SK-N-MC (cell line): ENCODE results near the gene PITPNC1.

ENCODE experiments used
- DNase-seq: peaks from one replicate; pipeline ENCODE4 v3.0.0-alpha.2; 2011; ENCODE audit warnings: low read depth, low spot score
- H3K27ac ChIP-seq: fragments of 200-600 bp; sonication (generic); 2 replicates; pipeline ENCODE4 v1.5.1; 2016; ENCODE audit warnings: mixed run types
- H3K36me3 ChIP-seq: fragments of 200-600 bp; sonication (generic); 2 replicates; pipeline ENCODE4 v1.6.1; 2017; ENCODE audit warnings: antibody characterized with exemption, low read length, mixed read lengths; ENCODE audit not compliant: insufficient read depth
- H3K4me3 ChIP-seq: fragments of 200-600 bp; sonication (generic); 2 replicates; pipeline ENCODE4 v1.5.1; 2016
- H3K9ac ChIP-seq: fragments of 200-600 bp; sonication (generic); 2 replicates; pipeline ENCODE4 v1.8.0; 2017; ENCODE audit warnings: mixed run types, mixed read lengths; ENCODE audit not compliant: insufficient read length
- H3K9me3 ChIP-seq: fragments of 200-600 bp; sonication (generic); 2 replicates; pipeline ENCODE4 v1.6.1; 2017; ENCODE audit warnings: low read depth, mild to moderate bottlenecking, antibody characterized with exemption, low read length, moderate library complexity, mixed read lengths
- EZH2 ChIP-seq: fragments of 200-600 bp; sonication (generic); IDR thresholded peaks from one replicate; pipeline ENCODE4 v1.6.1; 2017; ENCODE audit warnings: antibody characterized with exemption
- FOXP2 ChIP-seq: optimal IDR thresholded peaks from 2 replicates; pipeline ENCODE3; 2011; ENCODE audit warnings: mild to moderate bottlenecking, moderate library complexity; ENCODE audit not compliant: insufficient read depth; ENCODE audit errors: extremely low read length, control extremely low read depth
- POLR2AphosphoS5 ChIP-seq: IDR thresholded peaks from 2 replicates; pipeline ENCODE4 v1.6.1; 2012; ENCODE audit warnings: mild to moderate bottlenecking, low read depth, low read length, borderline replicate concordance

Gene PITPNC1

GRCh38 chr17:67606896-67607604 lies 230.0 kb downstream of the PITPNC1 start:
- no peaks in the 10 kb centered on the region for H3K9me3 ChIP-seq
- H3K4me3 ChIP-seq = no peak overlapping the region
- no peak overlapping the region for H3K27ac ChIP-seq
- no peak for DNase-seq
- H3K36me3 ChIP-seq = no peaks in the 10 kb centered on the region
- TF ChIP-seq POLR2AphosphoS5 (no peak), EZH2 (no peak), FOXP2 (no peak)
- no peak overlapping the region for H3K9ac ChIP-seq

GRCh38 chr17:67610061-67610460 lies 233.0 kb downstream of the PITPNC1 start:
- Histone ChIP-seq H3K9ac (no peak overlapping the region), H3K9me3 (no peaks in the 10 kb centered on the region), H3K36me3 (no peaks in the 10 kb centered on the region), H3K27ac (no peak overlapping the region), H3K4me3 (no peak overlapping the region)
- TF ChIP-seq POLR2AphosphoS5 (no peak), FOXP2 (no peak)
- DNase-seq = no peak

- TF ChIP-seq FOXP2 = no peak
- H3K36me3 ChIP-seq = no peaks in the 10 kb centered on the region
- H3K4me3 ChIP-seq = no peak overlapping the region
- DNase-seq = no peak
- no peak overlapping the region for H3K9ac ChIP-seq
- H3K9me3 ChIP-seq = no peaks in the 10 kb centered on the region
- H3K27ac ChIP-seq = no peak overlapping the region
Observed at GRCh38 chr17:67613961-67614360, 236.9 kb downstream of the PITPNC1 start.

- Histone ChIP-seq H3K27ac (no peak overlapping the region), H3K9ac (no peak overlapping the region), H3K4me3 (no peak overlapping the region), H3K36me3 (no peaks in the 10 kb centered on the region), H3K9me3 (no peaks in the 10 kb centered on the region)
- DNase-seq = no peak
- TF ChIP-seq FOXP2 = no peak
- no peak for TF ChIP-seq POLR2AphosphoS5
- TF ChIP-seq EZH2 = no peak
Observed at GRCh38 chr17:67615011-67615561, 238.0 kb downstream of the PITPNC1 start.

- DNase-seq = no peak
- Histone ChIP-seq H3K4me3 (no peak overlapping the region), H3K27ac (no peak overlapping the region), H3K9ac (no peak overlapping the region), H3K9me3 (no peaks in the 10 kb centered on the region), H3K36me3 (no peaks in the 10 kb centered on the region)
- TF ChIP-seq FOXP2 = no peak
Observed at GRCh38 chr17:67615736-67616135, 238.7 kb downstream of the PITPNC1 start.

GRCh38 chr17:67617304-67617899 lies 240.3 kb downstream of the PITPNC1 start:
- Histone ChIP-seq H3K4me3 (no peak overlapping the region), H3K9me3 (no peaks in the 10 kb centered on the region), H3K9ac (no peak overlapping the region), H3K27ac (no peak overlapping the region), H3K36me3 (no peaks in the 10 kb centered on the region)
- TF ChIP-seq FOXP2 = no peak
- no peak for TF ChIP-seq POLR2AphosphoS5
- no peak for TF ChIP-seq EZH2
- no peak for DNase-seq

GRCh38 chr17:67619555-67619954 lies 242.5 kb downstream of the PITPNC1 start:
- Histone ChIP-seq H3K36me3 (no peaks in the 10 kb centered on the region), H3K9me3 (no peaks in the 10 kb centered on the region), H3K27ac (no peak overlapping the region), H3K9ac (no peak overlapping the region), H3K4me3 (no peak overlapping the region)
- TF ChIP-seq POLR2AphosphoS5 (no peak), FOXP2 (no peak), EZH2 (no peak)
- DNase-seq = no peak

GRCh38 chr17:67620088-67620487 lies 243.0 kb downstream of the PITPNC1 start:
- no peak for DNase-seq
- Histone ChIP-seq H3K27ac (no peak overlapping the region), H3K9ac (no peak overlapping the region), H3K36me3 (no peaks in the 10 kb centered on the region), H3K9me3 (no peaks in the 10 kb centered on the region), H3K4me3 (no peak overlapping the region)
- TF ChIP-seq POLR2AphosphoS5 = no peak
- TF ChIP-seq EZH2 = no peak
- TF ChIP-seq FOXP2 = no peak
